Fibroblast of skin of right biceps (primary cell): ENCODE data around the gene GATAD1.
"Not testable (repeated sequence)": the region's sequence is repeated elsewhere in the genome, so short reads cannot be mapped to it uniquely, and the experiment has no call there.

Experiments used
- DNase-seq: peaks from one replicate; pipeline ENCODE4 v3.0.0-alpha.2; 2013

Gene GATAD1

GRCh38 chr7:92447345-92448204 is at the start of gene GATAD1:
Gene GATAD1 (plus strand): TSS chr7:92447482. CDS start chr7:92447730, 248 bp downstream.
- peak; percentile 91 for DNase-seq

GRCh38 chr7:92397542-92397941 is 49.7 kb upstream of the GATAD1 start:
- DNase-seq = no peak

GRCh38 chr7:92400013-92400412 is 47.3 kb upstream of the GATAD1 start:
- DNase-seq = no peak

GRCh38 chr7:92402920-92403759 is 44.1 kb upstream of the GATAD1 start:
- DNase-seq = peak; percentile 55

- DNase-seq = no peak
Measured at GRCh38 chr7:92403760-92404074, 43.6 kb upstream of the GATAD1 start.

GRCh38 chr7:92404170-92404614 is 43.1 kb upstream of the GATAD1 start:
- peak; percentile 3 for DNase-seq

- no peak for DNase-seq
Measured at GRCh38 chr7:92409357-92409756, 37.9 kb upstream of the GATAD1 start.

- not testable (repeated sequence) for DNase-seq
Measured at GRCh38 chr7:92410162-92410561, 37.1 kb upstream of the GATAD1 start.

GRCh38 chr7:92412745-92413144 is 34.5 kb upstream of the GATAD1 start:
- DNase-seq = no peak

GRCh38 chr7:92413550-92413949 is 33.7 kb upstream of the GATAD1 start:
- no peak for DNase-seq

GRCh38 chr7:92415225-92415624 is 32.1 kb upstream of the GATAD1 start:
- DNase-seq = no peak

GRCh38 chr7:92417913-92418312 is 29.4 kb upstream of the GATAD1 start:
- DNase-seq = no peak

GRCh38 chr7:92421676-92422435 is 25.4 kb upstream of the GATAD1 start:
- peak; percentile 6 for DNase-seq

- no peak for DNase-seq
Measured at GRCh38 chr7:92422926-92423325, 24.4 kb upstream of the GATAD1 start.

GRCh38 chr7:92423710-92424131 is 23.6 kb upstream of the GATAD1 start:
- no peak for DNase-seq

GRCh38 chr7:92425311-92425947 is 21.9 kb upstream of the GATAD1 start:
- no peak for DNase-seq

GRCh38 chr7:92427193-92427592 is 20.1 kb upstream of the GATAD1 start:
- DNase-seq = no peak

GRCh38 chr7:92432299-92432946 is 14.9 kb upstream of the GATAD1 start:
- DNase-seq = no peak

- no peak for DNase-seq
Measured at GRCh38 chr7:92433019-92433418, 14.3 kb upstream of the GATAD1 start.

- DNase-seq = no peak
Measured at GRCh38 chr7:92435542-92435941, 11.7 kb upstream of the GATAD1 start.

- DNase-seq = no peak
Measured at GRCh38 chr7:92436612-92437445, 10.5 kb upstream of the GATAD1 start.
